HepG2 (cell line): ENCODE results near the gene ZER1. TPM values are rescaled to one million over a fixed set of nuclear protein-coding genes. Genes with fewer than 3 reads are reported as not detected.

Source experiments
- ATAC-seq: fragments of 200-7000 bp; cut with Tn5 transposase; 3 replicates; pipeline ENCODE4 v1.9.1; 2020; ENCODE audit warnings: mild to moderate bottlenecking, moderate library complexity
- BruUV-seq: library from RNA; stranded (reverse); fragments of 400-500 nt; replicated peaks from 2 replicates; lab custom pipeline; 2021; lab: Mats Ljungman, UMichigan
- CTCF ChIA-PET: fragments of 300-600 bp; formaldehyde crosslinking; extraction: SDS; loops from one replicate; lab custom pipeline; 2021; ENCODE audit warnings: low total read pairs, inconsistent platforms, low intra/inter-chr PET ratio; lab: Yijun Ruan, JAX
- POLR2A ChIA-PET: fragments of 350-600 bp; sonication (Branson Sonifier 250); formaldehyde crosslinking; loops from one replicate; lab custom pipeline; 2020; ENCODE audit warnings: antibody characterized with exemption, inconsistent platforms; lab: Yijun Ruan, JAX
- DNase-seq: peaks from one replicate; pipeline ENCODE4 v3.0.0-alpha.2; 2015; ENCODE audit warnings: low spot score
- FAIRE-seq: peaks from 3 replicates; lab custom pipeline; 2011; peaks lifted over from hg19 to GRCh38; lab: Jason Lieb, UNC
- H2AFZ ChIP-seq: one replicate; pipeline ENCODE4 v1.6.1; 2011; ENCODE audit warnings: low read length, inconsistent platforms
- H3K27ac ChIP-seq: fragments of 300-600 bp; 3 replicates; pipeline ENCODE4 v1.8.0; 2011; ENCODE audit warnings: mixed run types, mild to moderate bottlenecking, mixed read lengths, low read length, inconsistent platforms; ENCODE audit not compliant: insufficient read depth; ENCODE audit errors: extremely low read length
- H3K27me3 ChIP-seq, 2 experiments: fragments of 200-600 bp in 1 of 2; 2 replicates in 1 of 2; 3 replicates in 1 of 2; pipeline versions ENCODE4 v1.6.0 to v1.8.0; 2011; ENCODE audit warnings: low read length in 2 of 2, mild to moderate bottlenecking in 2 of 2, moderate library complexity in 2 of 2, inconsistent platforms in 1 of 2; ENCODE audit not compliant: insufficient read depth in 2 of 2, control insufficient read depth in 1 of 2
- H3K36me3 ChIP-seq, 2 experiments: fragments of 200-600 bp in 1 of 2; replicated peaks in 1 of 2; 2 replicates in 1 of 2; 3 replicates in 1 of 2; pipeline versions ENCODE4 v1.5.1 to v1.8.0; 2011; ENCODE audit warnings: low read length in 2 of 2, inconsistent platforms in 1 of 2; ENCODE audit not compliant: insufficient read depth in 2 of 2, control insufficient read depth in 1 of 2
- H3K4me1 ChIP-seq: 2 replicates; pipeline ENCODE4 v1.5.1; 2012; ENCODE audit warnings: low read length, inconsistent platforms; ENCODE audit not compliant: insufficient read depth
- H3K4me2 ChIP-seq: 2 replicates; pipeline ENCODE4 v1.6.0; 2011; ENCODE audit warnings: low read depth, low read length, inconsistent platforms
- H3K4me3 ChIP-seq, 3 experiments: fragments of 200-600 bp in 1 of 3; sonication (generic), shearing (Covaris generic) in 1 of 3; replicated peaks in 1 of 3; 2 replicates each; pipeline ENCODE4 v1.5.1; 2011 to 2016; ENCODE audit warnings: low read length in 3 of 3, inconsistent platforms in 2 of 3, low read depth in 2 of 3, mild to moderate bottlenecking in 2 of 3, control low read depth in 1 of 3, mixed read lengths in 1 of 3; ENCODE audit not compliant: insufficient read depth in 1 of 3
- H3K79me2 ChIP-seq: one replicate; pipeline ENCODE4 v1.6.1; 2011; ENCODE audit warnings: low read length, inconsistent platforms; ENCODE audit not compliant: insufficient read depth
- H3K9ac ChIP-seq: 2 replicates; pipeline ENCODE4 v1.6.0; 2011; ENCODE audit warnings: mild to moderate bottlenecking, low read depth, low read length, inconsistent platforms; ENCODE audit not compliant: insufficient read depth
- H3K9me3 ChIP-seq: 2 replicates; pipeline ENCODE4 v1.5.1; 2012; ENCODE audit warnings: mild to moderate bottlenecking, low read length
- H4K20me1 ChIP-seq: 2 replicates; pipeline ENCODE4 v1.6.0; 2011; ENCODE audit warnings: inconsistent platforms, mild to moderate bottlenecking, low read length, moderate library complexity; ENCODE audit not compliant: insufficient read depth
- ATRX ChIP-seq: sonication (generic); formaldehyde crosslinking; IDR thresholded peaks from 2 replicates; pipeline ENCODE4 v1.4.0; 2020; ENCODE audit warnings: missing genetic modification reagents, borderline replicate concordance
- KMT2B ChIP-seq: IDR thresholded peaks from 2 replicates; pipeline ENCODE4 v1.6.1; 2016; ENCODE audit warnings: missing genetic modification reagents, missing compliant biosample characterization
- SCMH1 ChIP-seq: sonication (generic); formaldehyde crosslinking; IDR thresholded peaks from 2 replicates; pipeline ENCODE4 v1.9.0; 2021; ENCODE audit warnings: missing genetic modification reagents, mild to moderate bottlenecking, borderline replicate concordance
- STAT6 ChIP-seq: sonication (generic); formaldehyde crosslinking; IDR thresholded peaks from 2 replicates; pipeline ENCODE4 v1.4.0; 2020; ENCODE audit warnings: missing genetic modification reagents, mild to moderate bottlenecking, borderline replicate concordance
- TARDBP ChIP-seq: sonication (generic); formaldehyde crosslinking; IDR thresholded peaks from 2 replicates; pipeline ENCODE4 v1.8.0; 2022; ENCODE audit warnings: mild to moderate bottlenecking, missing genetic modification reagents
- TBP ChIP-seq: sonication (generic); formaldehyde crosslinking; IDR thresholded peaks from 2 replicates; pipeline ENCODE4 v1.5.0; 2020; ENCODE audit warnings: missing genetic modification reagents
- ZFP82 ChIP-seq: sonication (generic); formaldehyde crosslinking; IDR thresholded peaks from 2 replicates; pipeline ENCODE4 v1.5.1; 2020; ENCODE audit warnings: mild to moderate bottlenecking, missing genetic modification reagents, borderline replicate concordance
- ZNF124 ChIP-seq: sonication (generic); formaldehyde crosslinking; IDR thresholded peaks from 2 replicates; pipeline ENCODE4 v1.4.0; 2020; ENCODE audit warnings: missing genetic modification reagents
- ZSCAN20 ChIP-seq: sonication (generic); formaldehyde crosslinking; IDR thresholded peaks from 2 replicates; pipeline ENCODE4 v1.4.0; 2020; ENCODE audit warnings: missing genetic modification reagents, mild to moderate bottlenecking, borderline replicate concordance
- WGBS: methylation state at CpG from one replicate; pipeline ENCODE4 v1.1.6; 2017; ENCODE audit warnings: low lambda C conversion rate; 5-methylcytosine and 5-hydroxymethylcytosine counted together
- in situ Hi-C: cut with HindIII; loops from 2 replicates; pipeline ENCODE4 v1.10.0; 2017; ENCODE audit warnings: low pct_unique_long_range_greater_than_20kb; ENCODE audit not compliant: extremely low pct_ligation_motif_present
- intact Hi-C: fragments of 100-400 bp; cut with micrococcal nuclease; formaldehyde crosslinking; loops from one replicate; pipeline ENCODE4 v1.10.0; 2022; ENCODE audit not compliant: unreplicated experiment
- polyA plus RNA-seq, 8 experiments: library from polyadenylated mRNA; depleted of rRNA in 3 of 8; stranded (reverse) in 7 of 8; unstranded in 1 of 8; fragments of >200 nt; fragmentation: Illumina TruSeq in 4 of 8; extraction: Trizol in 4 of 8; gene quantifications; 2 replicates each; pipeline versions ENCODE4 v1.2.1 to v1.2.3, GENCODE V29; 2011 to 2016; ENCODE audit warnings: low read depth in 4 of 8, missing spikeins in 1 of 8, mixed read lengths in 1 of 8; ENCODE audit not compliant: insufficient read depth in 1 of 8
- total RNA-seq, 5 experiments: library from RNA; depleted of rRNA; stranded (reverse); fragments of >200 nt; fragmentation: Illumina TruSeq; extraction: Trizol; gene quantifications; 2 replicates each; pipeline ENCODE4 v1.2.3, GENCODE V29; 2016; ENCODE audit warnings: low read depth in 1 of 5

ZER1 gene
- total and polyA plus RNA-seq, 2 of the 13 experiments (the other 11 are each of a cell fraction or from before 2014, with no cell fraction given), result 7.7 to 40.0 TPM

GRCh38 chr9:128800061-128800460 lies 28.3 kb upstream of the ZER1 start:
- Histone ChIP-seq H3K4me3 (no peak overlapping the region), H3K79me2 (no peaks in the 10 kb centered on the region), H3K27me3 (no peaks in the 10 kb centered on the region), H3K4me1 (no peaks in the 10 kb centered on the region), H3K9me3 (no peaks in the 10 kb centered on the region), H3K27ac (no peak overlapping the region), H3K4me2 (no peak overlapping the region), H4K20me1 (no peaks in the 10 kb centered on the region), H3K9ac (no peak overlapping the region), H2AFZ (no peak overlapping the region), H3K36me3 (peaks cover 18 to 43% of the 10 kb centered on the region in 2 experiments)
- no peak for DNase-seq
- TF ChIP-seq SCMH1, result no peak
- no peak for TF ChIP-seq ZNF124
- no peak for TF ChIP-seq TARDBP (CRISPR knock-in tag)
- no peak for TF ChIP-seq STAT6 (CRISPR knock-in tag)
- TF ChIP-seq ZSCAN20, result no peak
- no peak for TF ChIP-seq KMT2B
- TF ChIP-seq TBP (CRISPR knock-in tag), result no peak
- no peak for TF ChIP-seq ZFP82 (CRISPR knock-in tag)
- no peak for TF ChIP-seq ATRX
- intact Hi-C loops (no loop called here), in situ Hi-C loops (no loop called here)
- 97% methylated on average over 5 of the region's 7 CpGs for WGBS
- ChIA-PET CTCF (no interaction called here), POLR2A (no interaction called here)
- no peak for ATAC-seq
- no peak for FAIRE-seq
- no TSS peak for BruUV-seq
